HEK293T (cell line): ENCODE results near the gene SLC6A13.

Experiments used
- CTCF ChIA-PET: fragments of 350-600 bp; formaldehyde crosslinking; extraction: SDS; loops from one replicate; lab custom pipeline; 2021; ENCODE audit warnings: antibody characterized with exemption, inconsistent platforms; lab: Yijun Ruan, JAX
- POLR2A ChIA-PET: fragments of 350-600 bp; formaldehyde crosslinking; extraction: SDS; loops from one replicate; lab custom pipeline; 2020; ENCODE audit warnings: antibody characterized with exemption, inconsistent platforms; lab: Yijun Ruan, JAX
- DNase-seq: peaks from one replicate; pipeline ENCODE4 v3.0.0; 2012; ENCODE audit warnings: mixed read lengths; ENCODE audit errors: extremely low spot score
- ARNT ChIP-seq: fragments of 450-650 bp; IDR thresholded peaks from 2 replicates; pipeline ENCODE4 v1.6.1; 2017; ENCODE audit warnings: mild to moderate bottlenecking
- BHLHE40 ChIP-seq: fragments of 450-650 bp; IDR thresholded peaks from 2 replicates; pipeline ENCODE4 v1.6.1; 2016; ENCODE audit warnings: mild to moderate bottlenecking, moderate library complexity, borderline replicate concordance
- CTBP1 ChIP-seq: fragments of 450-650 bp; IDR thresholded peaks from 2 replicates; pipeline ENCODE4 v1.6.1; 2016; ENCODE audit warnings: borderline replicate concordance
- ELF4 ChIP-seq: fragments of 450-650 bp; IDR thresholded peaks from 2 replicates; pipeline ENCODE4 v1.6.1; 2017; ENCODE audit warnings: antibody characterized with exemption
- FOXA1 ChIP-seq: fragments of 450-650 bp; IDR thresholded peaks from 2 replicates; pipeline ENCODE4 v1.6.1; 2016; ENCODE audit warnings: mild to moderate bottlenecking
- FOXK2 ChIP-seq: fragments of 450-650 bp; IDR thresholded peaks from 2 replicates; pipeline ENCODE4 v1.6.1; 2016; ENCODE audit warnings: mild to moderate bottlenecking
- FOXM1 ChIP-seq: fragments of 450-650 bp; IDR thresholded peaks from 2 replicates; pipeline ENCODE4 v1.6.1; 2017; ENCODE audit warnings: mild to moderate bottlenecking, borderline replicate concordance
- HDGF ChIP-seq: fragments of 450-650 bp; IDR thresholded peaks from 2 replicates; pipeline ENCODE4 v1.6.1; 2017; ENCODE audit warnings: antibody characterized with exemption, borderline replicate concordance
- L3MBTL2 ChIP-seq: fragments of 450-650 bp; conservative IDR thresholded peaks from 2 replicates; pipeline ENCODE4 v1.6.1; 2016; ENCODE audit warnings: mild to moderate bottlenecking
- LEF1 ChIP-seq: fragments of 450-650 bp; IDR thresholded peaks from 2 replicates; pipeline ENCODE4 v1.6.1; 2017; ENCODE audit warnings: mild to moderate bottlenecking, borderline replicate concordance
- NFRKB ChIP-seq: fragments of 450-650 bp; IDR thresholded peaks from 2 replicates; pipeline ENCODE4 v1.6.1; 2016; ENCODE audit warnings: mild to moderate bottlenecking, moderate library complexity
- SP1 ChIP-seq: fragments of 450-650 bp; IDR thresholded peaks from 2 replicates; pipeline ENCODE4 v1.6.1; 2017
- SUZ12 ChIP-seq: fragments of 450-650 bp; IDR thresholded peaks from 2 replicates; pipeline ENCODE4 v1.6.1; 2016; ENCODE audit warnings: mild to moderate bottlenecking
- TARDBP ChIP-seq: fragments of 450-650 bp; IDR thresholded peaks from 2 replicates; pipeline ENCODE4 v1.6.1; 2016
- ZNF384 ChIP-seq: fragments of 450-650 bp; IDR thresholded peaks from 2 replicates; pipeline ENCODE4 v1.6.1; 2016
- TF ChIP-seq, protein P1 (sequence below): fragments of 450-650 bp; IDR thresholded peaks from 2 replicates; pipeline ENCODE4 v1.6.1; 2016

Gene SLC6A13

DNA sequence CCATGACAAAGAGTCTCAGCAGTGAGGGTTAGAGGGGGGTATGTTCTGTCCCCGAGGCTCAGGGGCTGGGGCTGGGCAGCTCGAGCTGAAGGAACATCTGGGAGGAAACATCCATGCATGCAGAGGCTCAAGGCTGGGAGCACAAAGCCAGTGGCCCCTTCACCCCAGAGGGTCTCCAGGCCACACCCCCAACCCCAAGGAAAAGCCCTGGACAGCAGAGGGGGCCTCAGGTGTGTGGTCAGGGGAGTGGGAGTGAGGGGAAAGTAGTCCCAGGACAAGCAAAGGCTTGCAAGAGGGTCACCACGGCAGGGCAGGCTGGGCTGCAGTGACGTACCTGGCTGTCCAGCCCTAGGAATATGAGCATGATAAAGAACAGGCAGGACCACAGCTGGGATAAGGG, 66.2 kb downstream of the SLC6A13 start:
- ChIA-PET CTCF (no interaction called here), POLR2A (no interaction called here)
- TF ChIP-seq, protein P1, sequence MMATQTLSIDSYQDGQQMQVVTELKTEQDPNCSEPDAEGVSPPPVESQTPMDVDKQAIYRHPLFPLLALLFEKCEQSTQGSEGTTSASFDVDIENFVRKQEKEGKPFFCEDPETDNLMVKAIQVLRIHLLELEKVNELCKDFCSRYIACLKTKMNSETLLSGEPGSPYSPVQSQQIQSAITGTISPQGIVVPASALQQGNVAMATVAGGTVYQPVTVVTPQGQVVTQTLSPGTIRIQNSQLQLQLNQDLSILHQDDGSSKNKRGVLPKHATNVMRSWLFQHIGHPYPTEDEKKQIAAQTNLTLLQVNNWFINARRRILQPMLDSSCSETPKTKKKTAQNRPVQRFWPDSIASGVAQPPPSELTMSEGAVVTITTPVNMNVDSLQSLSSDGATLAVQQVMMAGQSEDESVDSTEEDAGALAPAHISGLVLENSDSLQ = no peak
- TF ChIP-seq ZNF384 (no peak), SP1 (no peak), FOXA1 (no peak), ARNT (no peak), HDGF (no peak), FOXM1 (no peak), L3MBTL2 (no peak), LEF1 (no peak), ELF4 (no peak), BHLHE40 (no peak), FOXK2 (no peak)
- no peak for DNase-seq

DNA sequence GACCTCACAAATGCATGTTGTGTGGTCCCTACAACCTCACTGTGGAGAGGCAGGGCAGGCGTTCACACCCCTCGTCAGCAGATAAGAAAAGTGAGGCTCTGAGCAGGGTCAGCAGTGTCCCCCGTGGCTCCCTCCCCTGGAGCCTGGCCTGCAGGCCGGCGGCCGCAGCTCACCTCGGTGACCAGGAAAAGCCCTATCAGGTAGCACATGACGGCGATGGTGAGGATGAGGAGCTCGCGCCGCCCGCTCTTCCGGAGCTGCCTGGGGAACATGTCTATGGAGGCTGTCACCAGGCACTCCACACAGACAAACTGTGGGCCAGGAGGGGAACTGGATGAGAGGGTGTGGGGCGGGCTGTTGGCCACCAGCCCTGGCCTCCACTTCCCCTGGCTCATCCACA, 66.7 kb downstream of the SLC6A13 start:
- no peak for DNase-seq
- CTCF ChIA-PET = no interaction called here
- TF ChIP-seq TARDBP (no peak), FOXK2 (no peak), CTBP1 (no peak), SP1 (no peak), ARNT (no peak), FOXA1 (no peak), HDGF (no peak), L3MBTL2 (no peak), ELF4 (no peak), SUZ12 (no peak), BHLHE40 (no peak), ZNF384 (no peak), NFRKB (no peak), LEF1 (no peak), FOXM1 (no peak)
- TF ChIP-seq, protein P1 = no peak

GRCh38 chr12:195156-195555, 67.5 kb downstream of the SLC6A13 start:
- no peak for DNase-seq
- POLR2A ChIA-PET = no interaction called here
- TF ChIP-seq TARDBP (no peak), BHLHE40 (no peak), ZNF384 (no peak), FOXA1 (no peak), FOXM1 (no peak), FOXK2 (no peak), SUZ12 (no peak), L3MBTL2 (no peak), ARNT (no peak), LEF1 (no peak)
- CTCF ChIA-PET = no interaction called here

More for the DNA sequence above, 66.7 kb downstream of the SLC6A13 start:
- POLR2A ChIA-PET = no interaction called here

DNA sequence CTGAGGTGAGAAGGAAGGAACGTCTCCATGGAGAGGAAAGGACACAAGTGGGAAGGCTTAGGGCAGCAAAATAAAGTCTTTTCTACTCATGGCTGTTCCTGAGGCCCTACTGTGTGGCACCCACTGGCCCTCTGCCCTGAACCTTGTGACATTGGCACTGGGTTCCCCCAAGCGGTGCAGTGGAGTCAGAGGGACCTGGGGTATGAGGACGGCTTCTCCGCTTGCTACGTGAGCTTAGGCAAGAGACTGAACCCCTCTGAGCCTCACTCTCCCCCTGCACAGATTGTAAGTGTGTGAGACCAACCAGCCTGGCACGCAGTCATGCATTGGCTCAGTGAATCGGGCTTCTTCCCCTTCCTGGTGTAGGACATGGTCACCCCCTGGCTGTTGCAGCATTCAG, 68.4 kb downstream of the SLC6A13 start:
- TF ChIP-seq HDGF (no peak), FOXK2 (no peak), FOXA1 (no peak), ZNF384 (no peak)
- POLR2A ChIA-PET = no interaction called here
- CTCF ChIA-PET = no interaction called here
- no peak for DNase-seq

GRCh38 chr12:193261-193660, 69.4 kb downstream of the SLC6A13 start:
- ChIA-PET POLR2A (no interaction called here), CTCF (no interaction called here)
- no peak for DNase-seq
- no peak for TF ChIP-seq FOXA1
- TF ChIP-seq SP1 = no peak
- no peak for TF ChIP-seq HDGF
- TF ChIP-seq BHLHE40 = no peak
- TF ChIP-seq ARNT = no peak
- no peak for TF ChIP-seq L3MBTL2
- TF ChIP-seq, protein P1 = no peak
- no peak for TF ChIP-seq CTBP1
- no peak for TF ChIP-seq ELF4
- TF ChIP-seq TARDBP = no peak
- no peak for TF ChIP-seq ZNF384
- no peak for TF ChIP-seq LEF1
- no peak for TF ChIP-seq NFRKB
- TF ChIP-seq FOXK2 = no peak
- no peak for TF ChIP-seq SUZ12
- no peak for TF ChIP-seq FOXM1

DNA sequence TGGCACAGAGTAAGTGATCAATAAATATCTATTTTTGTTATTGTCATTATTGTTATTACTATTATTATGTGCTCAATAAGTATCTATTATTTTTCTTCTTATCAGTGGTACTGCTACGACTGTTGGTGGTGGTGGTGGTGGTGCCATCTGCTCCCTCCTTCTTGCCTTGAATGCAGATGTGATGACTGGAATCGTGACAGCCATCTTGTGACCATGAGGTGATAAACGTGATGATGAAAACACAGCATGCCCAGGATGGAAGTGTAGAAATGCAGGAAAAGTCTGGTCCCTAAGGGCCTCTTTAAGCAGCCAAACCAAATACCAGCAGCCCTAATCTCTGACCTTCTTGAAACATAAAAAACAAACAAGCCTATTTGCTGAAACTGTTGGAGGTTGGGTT, 71.1 kb downstream of the SLC6A13 start:
- no peak for DNase-seq
- POLR2A ChIA-PET = no interaction called here
- TF ChIP-seq FOXK2 (no peak), SUZ12 (no peak), ARNT (no peak), BHLHE40 (no peak), TARDBP (no peak), CTBP1 (no peak), SP1 (no peak)
- TF ChIP-seq, protein P1 = no peak
- CTCF ChIA-PET = no interaction called here
